IMR-90 (cell line): ENCODE data around the gene EXTL2. TPM values are rescaled to one million over a fixed set of nuclear protein-coding genes. Genes with fewer than 3 reads are reported as not detected.
"Not testable (repeated sequence)": the region's sequence is repeated elsewhere in the genome, so short reads cannot be mapped to it uniquely, and the experiment has no call there.

ENCODE experiments used
- ATAC-seq: fragments of 200-7000 bp; cut with Tn5 transposase; 2 replicates; pipeline ENCODE4 v1.9.1; 2020; ENCODE audit warnings: low read depth, mild to moderate bottlenecking, moderate library complexity
- BruUV-seq: library from RNA; stranded (reverse); fragments of 400-500 nt; replicated peaks from 2 replicates; lab custom pipeline; 2021; lab: Mats Ljungman, UMichigan
- CTCF ChIA-PET: fragments of 300-600 bp; formaldehyde crosslinking; extraction: SDS; loops from one replicate; lab custom pipeline; 2021; ENCODE audit warnings: antibody characterized with exemption; lab: Yijun Ruan, JAX
- POLR2A ChIA-PET: fragments of 300-600 bp; sonication (Branson Sonifier 250); formaldehyde crosslinking; loops from one replicate; lab custom pipeline; 2022; ENCODE audit warnings: antibody characterized with exemption; ENCODE audit not compliant: unreplicated experiment; lab: Charles Lee
- DNase-seq: peaks from one replicate; pipeline ENCODE4 v3.0.0; 2013
- H2AFZ ChIP-seq: replicated peaks from 2 replicates; pipeline ENCODE3; 2013; ENCODE audit warnings: low read length, mild to moderate bottlenecking; ENCODE audit not compliant: poor library complexity
- H2AK5ac ChIP-seq: 2 replicates; pipeline ENCODE4 v1.6.1; 2013; ENCODE audit warnings: low read depth, low read length, inconsistent platforms
- H2AK9ac ChIP-seq: replicated peaks from 2 replicates; pipeline ENCODE3; 2013; ENCODE audit warnings: mild to moderate bottlenecking, low read depth, low read length, moderate library complexity; ENCODE audit not compliant: poor library complexity
- H2BK120ac ChIP-seq: 2 replicates; pipeline ENCODE4 v1.6.1; 2013; ENCODE audit warnings: low read depth, low read length, inconsistent platforms
- H2BK15ac ChIP-seq: 3 replicates; pipeline ENCODE4 v1.6.1; 2013; ENCODE audit warnings: low read depth, low read length, inconsistent platforms
- H2BK20ac ChIP-seq: 2 replicates; pipeline ENCODE4 v1.6.1; 2013; ENCODE audit warnings: low read depth, mild to moderate bottlenecking, inconsistent platforms, low read length, moderate library complexity
- H2BK5ac ChIP-seq: 2 replicates; pipeline ENCODE4 v1.6.1; 2013; ENCODE audit warnings: mild to moderate bottlenecking, low read depth, low read length, inconsistent platforms; ENCODE audit not compliant: poor library complexity, severe bottlenecking
- H3K14ac ChIP-seq: replicated peaks from 2 replicates; pipeline ENCODE4 v1.6.1; 2013; ENCODE audit warnings: low read depth, low read length, inconsistent platforms
- H3K18ac ChIP-seq: 2 replicates; pipeline ENCODE4 v1.6.1; 2013; ENCODE audit warnings: low read depth, low read length, control low read depth
- H3K23ac ChIP-seq: 2 replicates; pipeline ENCODE4 v1.6.1; 2013; ENCODE audit warnings: low read depth, low read length, inconsistent platforms
- H3K27ac ChIP-seq: 2 replicates; pipeline ENCODE4 v1.5.1; 2013; ENCODE audit warnings: mild to moderate bottlenecking, control low read depth, low read length; ENCODE audit not compliant: insufficient read depth
- H3K27me3 ChIP-seq: 2 replicates; pipeline ENCODE4 v1.6.1; 2013; ENCODE audit warnings: low read length; ENCODE audit not compliant: control insufficient read depth, insufficient read depth
- H3K36me3 ChIP-seq: 2 replicates; pipeline ENCODE4 v1.6.1; 2013; ENCODE audit warnings: low read length, mixed read lengths; ENCODE audit not compliant: control insufficient read depth, insufficient read depth
- H3K4ac ChIP-seq: 2 replicates; pipeline ENCODE4 v1.6.1; 2013; ENCODE audit warnings: low read depth, low read length, inconsistent platforms
- H3K4me1 ChIP-seq: 2 replicates; pipeline ENCODE4 v1.6.1; 2013; ENCODE audit warnings: low read length, mixed read lengths; ENCODE audit not compliant: control insufficient read depth, insufficient read depth
- H3K4me2 ChIP-seq: 2 replicates; pipeline ENCODE4 v1.6.1; 2013; ENCODE audit warnings: low read depth, mild to moderate bottlenecking, control low read depth, low read length, moderate library complexity
- H3K4me3 ChIP-seq: 2 replicates; pipeline ENCODE4 v1.5.1; 2013; ENCODE audit warnings: low read depth, mild to moderate bottlenecking, control low read depth, low read length, moderate library complexity; ENCODE audit not compliant: insufficient read depth
- H3K56ac ChIP-seq: 2 replicates; pipeline ENCODE4 v1.6.1; 2013; ENCODE audit warnings: low read length, inconsistent platforms; ENCODE audit not compliant: insufficient read depth; ENCODE audit errors: extremely low read depth
- H3K79me1 ChIP-seq, 2 experiments: 2 replicates each; pipeline ENCODE4 v1.6.1; 2013; ENCODE audit warnings: low read length in 2 of 2, inconsistent platforms in 1 of 2, low read depth in 1 of 2
- H3K9ac ChIP-seq: 2 replicates; pipeline ENCODE4 v1.6.1; 2013; ENCODE audit warnings: low read depth, low read length, control low read depth
- H3K9me1 ChIP-seq: 2 replicates; pipeline ENCODE4 v1.6.1; 2013; ENCODE audit warnings: low read length, inconsistent platforms; ENCODE audit not compliant: insufficient read depth
- H3K9me3 ChIP-seq: 2 replicates; pipeline ENCODE4 v1.6.1; 2013; ENCODE audit warnings: low read length; ENCODE audit not compliant: control insufficient read depth, insufficient read depth
- H4K20me1 ChIP-seq: 2 replicates; pipeline ENCODE4 v1.6.1; 2013; ENCODE audit warnings: low read length, inconsistent platforms; ENCODE audit not compliant: insufficient read depth
- H4K5ac ChIP-seq: 2 replicates; pipeline ENCODE4 v1.6.1; 2013; ENCODE audit warnings: mild to moderate bottlenecking, low read depth, low read length, control low read depth
- H4K8ac ChIP-seq, 2 experiments: 2 replicates each; pipeline ENCODE4 v1.6.1; 2013; ENCODE audit warnings: low read depth in 2 of 2, low read length in 2 of 2, control low read depth in 1 of 2, inconsistent platforms in 1 of 2
- H4K91ac ChIP-seq: 2 replicates; pipeline ENCODE4 v1.6.1; 2013; ENCODE audit warnings: low read depth, low read length, inconsistent platforms; ENCODE audit not compliant: insufficient read depth
- RFX5 ChIP-seq: IDR thresholded peaks from 2 replicates; pipeline ENCODE4 v1.8.0; 2012; ENCODE audit warnings: low read depth, mild to moderate bottlenecking, low read length, moderate library complexity
- WGBS, 2 experiments: methylation state at CpG; one replicate each; pipeline versions ENCODE4 v1.1.5 to v1.1.7; 2013; ENCODE audit warnings: missing lambda C conversion rate in 2 of 2; ENCODE audit not compliant: insufficient read length in 1 of 2; ENCODE audit errors: extremely low coverage in 2 of 2; 5-methylcytosine and 5-hydroxymethylcytosine counted together
- dilution Hi-C: fragments of 300-500 bp; cut with HindIII; formaldehyde crosslinking; loops from one replicate; pipeline ENCODE4 v1.14.3; 2018; ENCODE audit warnings: low sequenced_read_pairs; ENCODE audit not compliant: unreplicated experiment
- in situ Hi-C: fragments of 300-500 bp; cut with MboI; formaldehyde crosslinking; loops from 3 replicates; pipeline ENCODE4 v1.14.3; 2019; ENCODE audit warnings: low sequenced_read_pairs, inconsistent platforms, mixed read lengths
- intact Hi-C: fragments of 100-400 bp; cut with micrococcal nuclease; formaldehyde crosslinking; loops from 2 replicates; pipeline ENCODE4 v1.10.0; 2022
- polyA plus RNA-seq, 3 experiments: library from polyadenylated mRNA; depleted of rRNA; stranded (reverse); fragments of >200 nt; gene quantifications; 2 replicates each; pipeline ENCODE4 v1.2.3, GENCODE V29; 2012; ENCODE audit warnings: low replicate concordance in 1 of 3
- total RNA-seq: library from RNA; depleted of rRNA; stranded (reverse); fragments of >200 nt; gene quantifications from 2 replicates; pipeline ENCODE4 v1.2.3, GENCODE V29; 2012

EXTL2 gene
- total and polyA plus RNA-seq, 2 of the 4 experiments (the other 2 are of a cell fraction): 24.9 to 27.6 TPM

GRCh38 chr1:100832694-100833428 lies 61.8 kb downstream of the EXTL2 start:
- CTCF ChIA-PET: no interaction called here
- no peak overlapping the region for H3K9ac ChIP-seq

GRCh38 chr1:100825666-100826065 lies 69.0 kb downstream of the EXTL2 start:
- H2BK20ac ChIP-seq, CTCF ChIA-PET, H3K4me2 ChIP-seq, H3K36me3 ChIP-seq, H2BK15ac ChIP-seq, dilution Hi-C loops, H3K4me1 ChIP-seq, H3K79me1 ChIP-seq, H2AK5ac ChIP-seq, H4K5ac ChIP-seq, in situ Hi-C loops, POLR2A ChIA-PET, H4K91ac ChIP-seq, H3K9me3 ChIP-seq, H2AK9ac ChIP-seq, DNase-seq, H4K8ac ChIP-seq, H3K27me3 ChIP-seq, intact Hi-C loops, H3K14ac ChIP-seq, BruUV-seq, H3K9ac ChIP-seq, H3K23ac ChIP-seq, H2BK5ac ChIP-seq, H2BK120ac ChIP-seq, H3K18ac ChIP-seq, H4K20me1 ChIP-seq, ATAC-seq, H3K27ac ChIP-seq, H2AFZ ChIP-seq, H3K4ac ChIP-seq, H3K56ac ChIP-seq, H3K4me3 ChIP-seq, H3K9me1 ChIP-seq: not testable (repeated sequence)
- no CpG with 5 or more reads among the region's 2 CpGs for WGBS, 2 experiments

More at GRCh38 chr1:100832694-100833428, 61.8 kb downstream of the EXTL2 start:
- no peak overlapping the region for H3K4ac ChIP-seq
- H2AFZ ChIP-seq: no peak overlapping the region
- no peaks in the 10 kb centered on the region for H3K27me3 ChIP-seq
- H3K36me3 ChIP-seq: no peaks in the 10 kb centered on the region
- H3K4me2 ChIP-seq: no peak overlapping the region
- H2AK5ac ChIP-seq: no peak overlapping the region
- no peak overlapping the region for H3K4me3 ChIP-seq
- intact Hi-C loops (no loop called here), dilution Hi-C loops (no loop called here), in situ Hi-C loops (no loop called here)
- H2AK9ac ChIP-seq: no peak overlapping the region
- no TSS peak for BruUV-seq
- no peak overlapping the region for H4K5ac ChIP-seq
- H2BK120ac ChIP-seq: no peak overlapping the region
- H2BK5ac ChIP-seq: no peak overlapping the region
- TF ChIP-seq RFX5: no peak
- H3K79me1 ChIP-seq: no peaks in the 10 kb centered on the region
- H3K18ac ChIP-seq: no peak overlapping the region
- no peak overlapping the region for H4K91ac ChIP-seq
- DNase-seq (no peak), ATAC-seq (no peak)
- no peak overlapping the region for H2BK15ac ChIP-seq
- H3K56ac ChIP-seq: no peak overlapping the region
- H3K23ac ChIP-seq: no peak overlapping the region
- H2BK20ac ChIP-seq: no peak overlapping the region
- H4K20me1 ChIP-seq: no peaks in the 10 kb centered on the region
- POLR2A ChIA-PET: no interaction called here
- H4K8ac ChIP-seq: no peak overlapping the region
- no peak overlapping the region for H3K14ac ChIP-seq
- H3K4me1 ChIP-seq: peaks cover 4% of the 10 kb centered on the region; the same call in 1 of the 2 replicates
- no peak overlapping the region for H3K27ac ChIP-seq
- H3K9me3 ChIP-seq: 0 out of 2 replicates have a peak, but pooled peaks cover 4% of the 10 kb centered on the region
- no peaks in the 10 kb centered on the region; the same call in 1 of the 2 replicates for H3K9me1 ChIP-seq
- no CpG with 5 or more reads among the region's 6 CpGs for WGBS, 2 experiments
